GM15510 (cell line): Measurements from ENCODE around the gene KLHL17.
A peak's percentile ranks its signal among the peaks of the same experiment; 100 is the strongest.

Experiments
- POLR2A ChIP-seq: IDR thresholded peaks from 3 replicates; pipeline ENCODE4 v1.6.1; 2011; ENCODE audit warnings: borderline replicate concordance; ENCODE audit not compliant: insufficient read length; ENCODE audit errors: extremely low read depth

The KLHL17 gene

GRCh38 chr1:964691-965525, 4.5 kb downstream of the KLHL17 start:
- TF ChIP-seq POLR2A = no peak

GRCh38 chr1:965526-966134, 5.2 kb downstream of the KLHL17 start:
- TF ChIP-seq POLR2A = no peak

- TF ChIP-seq POLR2A = no peak
These were observed 5.8 kb downstream of the KLHL17 start, which contains the start of gene PLEKHN1 for GRCh38 chr1:966135-966703. TSS of gene PLEKHN1 (plus strand) at chr1:966482. CDS start at chr1:966532, 50 bp downstream.

- peak; percentile 48 for TF ChIP-seq POLR2A
These were observed 6.4 kb downstream of the KLHL17 start for GRCh38 chr1:966704-967300.

- TF ChIP-seq POLR2A = no peak
These were observed 7.3 kb downstream of the KLHL17 start for GRCh38 chr1:967466-968343.

- TF ChIP-seq POLR2A = no peak
These were observed 9.0 kb downstream of the KLHL17 start for GRCh38 chr1:969260-969855.

GRCh38 chr1:970242-970972, 10.0 kb downstream of the KLHL17 start:
- no peak for TF ChIP-seq POLR2A

GRCh38 chr1:970973-971730, 10.8 kb downstream of the KLHL17 start:
- TF ChIP-seq POLR2A = no peak

- TF ChIP-seq POLR2A = no peak
These were observed 11.5 kb downstream of the KLHL17 start for GRCh38 chr1:971751-972506.

GRCh38 chr1:972726-973458, 12.5 kb downstream of the KLHL17 start:
- no peak for TF ChIP-seq POLR2A
